HepG2 (cell line): ENCODE measurements around the gene CCL1. TPM values are rescaled to one million over a fixed set of nuclear protein-coding genes. Genes with fewer than 3 reads are reported as not detected.

Experiments used
- GTF2F1 ChIP-seq: fragments of 150-350 bp; IDR thresholded peaks from 2 replicates; pipeline ENCODE4 v1.6.1; 2014; ENCODE audit warnings: low read length
- HMG20A ChIP-seq: IDR thresholded peaks from 2 replicates; pipeline ENCODE4 v1.6.1; 2016; ENCODE audit warnings: borderline replicate concordance
- HMGA1 ChIP-seq: sonication (generic); formaldehyde crosslinking; conservative IDR thresholded peaks from 2 replicates; pipeline ENCODE4 v1.4.0; 2020; ENCODE audit warnings: missing genetic modification reagents
- KMT2A ChIP-seq: sonication (generic); formaldehyde crosslinking; IDR thresholded peaks from 2 replicates; pipeline ENCODE4 v1.4.0; 2020; ENCODE audit warnings: missing genetic modification reagents
- NCOA2 ChIP-seq: sonication (generic); formaldehyde crosslinking; IDR thresholded peaks from 2 replicates; pipeline ENCODE4 v1.8.0; 2022; ENCODE audit warnings: inconsistent platforms
- NFE2L2 ChIP-seq: fragments of 150-350 bp; IDR thresholded peaks from 2 replicates; pipeline ENCODE4 v1.6.1; 2014; ENCODE audit warnings: low read length
- REXO4 ChIP-seq: sonication (generic); formaldehyde crosslinking; IDR thresholded peaks from 2 replicates; pipeline ENCODE4 v1.8.0; 2022; ENCODE audit warnings: missing genetic modification reagents, mild to moderate bottlenecking, borderline replicate concordance
- SIN3A ChIP-seq: IDR thresholded peaks from 2 replicates; pipeline ENCODE4 v1.6.1; 2011; ENCODE audit warnings: low read depth, mild to moderate bottlenecking, control low read depth, low read length, borderline replicate concordance
- TCF7 ChIP-seq: sonication (generic); IDR thresholded peaks from 2 replicates; pipeline ENCODE4 v1.6.1; 2016; ENCODE audit warnings: antibody characterized with exemption, low read depth
- ZKSCAN1 ChIP-seq: fragments of 150-350 bp; IDR thresholded peaks from 2 replicates; pipeline ENCODE4 v1.6.1; 2014; ENCODE audit warnings: low read length
- ZNF317 ChIP-seq: sonication (generic); formaldehyde crosslinking; IDR thresholded peaks from 2 replicates; pipeline ENCODE4 v1.5.0; 2020; ENCODE audit warnings: mild to moderate bottlenecking, missing genetic modification reagents
- ZNF350 ChIP-seq: sonication (generic); formaldehyde crosslinking; IDR thresholded peaks from 2 replicates; pipeline ENCODE4 v1.4.0; 2020; ENCODE audit warnings: mild to moderate bottlenecking, low read depth, missing genetic modification reagents, borderline replicate concordance
- ZNF496 ChIP-seq: sonication (generic); formaldehyde crosslinking; IDR thresholded peaks from 2 replicates; pipeline ENCODE4 v1.8.1; 2023; ENCODE audit warnings: mild to moderate bottlenecking, moderate library complexity, missing genetic modification reagents; ENCODE audit not compliant: insufficient replicate concordance
- polyA plus RNA-seq, 8 experiments: library from polyadenylated mRNA; depleted of rRNA in 3 of 8; stranded (reverse) in 7 of 8; unstranded in 1 of 8; fragments of >200 nt; fragmentation: Illumina TruSeq in 4 of 8; extraction: Trizol in 4 of 8; gene quantifications; 2 replicates each; pipeline versions ENCODE4 v1.2.1 to v1.2.3, GENCODE V29; 2011 to 2016; ENCODE audit warnings: low read depth in 4 of 8, missing spikeins in 1 of 8, mixed read lengths in 1 of 8; ENCODE audit not compliant: insufficient read depth in 1 of 8
- total RNA-seq, 5 experiments: library from RNA; depleted of rRNA; stranded (reverse); fragments of >200 nt; fragmentation: Illumina TruSeq; extraction: Trizol; gene quantifications; 2 replicates each; pipeline ENCODE4 v1.2.3, GENCODE V29; 2016; ENCODE audit warnings: low read depth in 1 of 5
- TF ChIP-seq, protein P1 (sequence below): sonication (generic); formaldehyde crosslinking; IDR thresholded peaks from one replicate; pipeline ENCODE4 v1.5.1; 2020; ENCODE audit warnings: mild to moderate bottlenecking, missing genetic modification reagents; ENCODE audit errors: not compliant biosample characterization
- TF ChIP-seq, protein P2 (sequence below): sonication (generic); formaldehyde crosslinking; IDR thresholded peaks from 2 replicates; pipeline ENCODE4 v1.4.0; 2020; ENCODE audit warnings: missing genetic modification reagents
- TF ChIP-seq, protein P3 (sequence below): sonication (generic); formaldehyde crosslinking; IDR thresholded peaks from 2 replicates; pipeline ENCODE4 v1.5.0; 2020; ENCODE audit warnings: missing genetic modification reagents, mild to moderate bottlenecking, borderline replicate concordance
- TF ChIP-seq, protein P4 (sequence below): sonication (generic); formaldehyde crosslinking; IDR thresholded peaks from 2 replicates; pipeline ENCODE4 v1.5.0; 2020; ENCODE audit warnings: missing genetic modification reagents
- TF ChIP-seq, protein P5 (sequence below): sonication (generic); formaldehyde crosslinking; IDR thresholded peaks from 2 replicates; pipeline ENCODE4 v1.5.0; 2020; ENCODE audit warnings: missing genetic modification reagents, mild to moderate bottlenecking, borderline replicate concordance

The CCL1 gene
- total and polyA plus RNA-seq, 2 of the 13 experiments (the other 11 are each of a cell fraction or from before 2014, with no cell fraction given) = not detected

DNA sequence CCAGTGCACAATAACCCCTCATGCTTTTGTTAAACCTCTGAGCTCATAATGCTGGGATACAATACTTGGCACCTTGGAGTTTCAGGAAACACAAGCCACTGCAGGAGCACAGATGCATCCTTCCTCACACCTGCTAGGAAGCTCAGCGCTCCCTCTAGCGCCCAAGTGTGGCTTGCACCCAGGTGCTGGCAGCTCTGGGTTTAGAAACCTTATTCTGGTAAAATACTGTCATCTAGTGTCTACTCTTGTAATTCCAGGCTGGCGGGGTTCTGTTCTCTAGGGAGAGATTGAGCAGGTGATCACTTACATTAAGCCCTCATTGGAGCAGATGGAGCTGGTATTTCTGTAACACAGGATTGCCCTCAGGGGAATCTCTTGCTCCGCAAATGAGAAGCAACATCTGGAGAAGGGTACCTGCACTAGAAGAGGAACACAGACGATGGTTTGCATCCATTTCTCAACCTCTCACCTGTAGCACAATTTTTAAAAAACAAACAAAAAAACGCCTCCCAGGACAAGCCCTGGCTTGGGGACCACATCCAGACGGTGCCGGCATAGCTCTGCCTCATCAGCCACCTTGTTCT is 1.5 kb downstream of the CCL1 start (continued):
- TF ChIP-seq, protein P1, sequence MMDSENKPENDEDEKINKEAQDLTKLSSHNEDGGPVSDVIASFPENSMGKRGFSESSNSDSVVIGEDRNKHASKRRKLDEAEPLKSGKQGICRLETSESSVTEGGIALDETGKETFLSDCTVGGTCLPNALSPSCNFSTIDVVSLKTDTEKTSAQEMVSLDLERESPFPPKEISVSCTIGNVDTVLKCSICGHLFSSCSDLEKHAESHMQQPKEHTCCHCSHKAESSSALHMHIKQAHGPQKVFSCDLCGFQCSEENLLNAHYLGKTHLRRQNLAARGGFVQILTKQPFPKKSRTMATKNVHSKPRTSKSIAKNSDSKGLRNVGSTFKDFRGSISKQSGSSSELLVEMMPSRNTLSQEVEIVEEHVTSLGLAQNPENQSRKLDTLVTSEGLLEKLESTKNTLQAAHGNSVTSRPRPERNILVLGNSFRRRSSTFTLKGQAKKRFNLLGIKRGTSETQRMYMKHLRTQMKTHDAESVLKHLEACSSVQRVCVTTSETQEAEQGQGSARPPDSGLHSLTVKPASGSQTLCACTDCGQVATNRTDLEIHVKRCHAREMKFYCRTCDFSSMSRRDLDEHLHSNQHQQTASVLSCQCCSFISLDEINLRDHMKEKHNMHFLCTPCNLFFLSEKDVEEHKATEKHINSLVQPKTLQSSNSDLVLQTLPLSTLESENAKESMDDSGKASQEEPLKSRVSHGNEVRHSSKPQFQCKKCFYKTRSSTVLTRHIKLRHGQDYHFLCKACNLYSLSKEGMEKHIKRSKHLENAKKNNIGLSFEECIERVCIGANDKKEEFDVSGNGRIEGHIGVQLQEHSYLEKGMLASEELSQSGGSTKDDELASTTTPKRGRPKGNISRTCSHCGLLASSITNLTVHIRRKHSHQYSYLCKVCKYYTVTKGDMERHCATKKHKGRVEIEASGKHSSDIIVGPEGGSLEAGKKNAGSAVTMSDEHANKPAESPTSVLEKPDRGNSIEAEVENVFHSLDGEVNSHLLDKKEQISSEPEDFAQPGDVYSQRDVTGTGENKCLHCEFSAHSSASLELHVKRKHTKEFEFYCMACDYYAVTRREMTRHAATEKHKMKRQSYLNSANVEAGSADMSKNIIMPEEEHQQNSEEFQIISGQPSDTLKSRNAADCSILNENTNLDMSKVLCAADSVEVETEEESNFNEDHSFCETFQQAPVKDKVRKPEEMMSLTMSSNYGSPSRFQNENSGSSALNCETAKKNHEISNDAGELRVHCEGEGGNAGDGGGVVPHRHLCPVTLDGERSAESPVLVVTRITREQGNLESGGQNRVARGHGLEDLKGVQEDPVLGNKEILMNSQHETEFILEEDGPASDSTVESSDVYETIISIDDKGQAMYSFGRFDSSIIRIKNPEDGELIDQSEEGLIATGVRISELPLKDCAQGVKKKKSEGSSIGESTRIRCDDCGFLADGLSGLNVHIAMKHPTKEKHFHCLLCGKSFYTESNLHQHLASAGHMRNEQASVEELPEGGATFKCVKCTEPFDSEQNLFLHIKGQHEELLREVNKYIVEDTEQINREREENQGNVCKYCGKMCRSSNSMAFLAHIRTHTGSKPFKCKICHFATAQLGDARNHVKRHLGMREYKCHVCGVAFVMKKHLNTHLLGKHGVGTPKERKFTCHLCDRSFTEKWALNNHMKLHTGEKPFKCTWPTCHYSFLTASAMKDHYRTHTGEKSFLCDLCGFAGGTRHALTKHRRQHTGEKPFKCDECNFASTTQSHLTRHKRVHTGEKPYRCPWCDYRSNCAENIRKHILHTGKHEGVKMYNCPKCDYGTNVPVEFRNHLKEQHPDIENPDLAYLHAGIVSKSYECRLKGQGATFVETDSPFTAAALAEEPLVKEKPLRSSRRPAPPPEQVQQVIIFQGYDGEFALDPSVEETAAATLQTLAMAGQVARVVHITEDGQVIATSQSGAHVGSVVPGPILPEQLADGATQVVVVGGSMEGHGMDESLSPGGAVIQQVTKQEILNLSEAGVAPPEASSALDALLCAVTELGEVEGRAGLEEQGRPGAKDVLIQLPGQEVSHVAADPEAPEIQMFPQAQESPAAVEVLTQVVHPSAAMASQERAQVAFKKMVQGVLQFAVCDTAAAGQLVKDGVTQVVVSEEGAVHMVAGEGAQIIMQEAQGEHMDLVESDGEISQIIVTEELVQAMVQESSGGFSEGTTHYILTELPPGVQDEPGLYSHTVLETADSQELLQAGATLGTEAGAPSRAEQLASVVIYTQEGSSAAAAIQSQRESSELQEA (CRISPR knock-in tag) = no peak
- TF ChIP-seq, protein P2, sequence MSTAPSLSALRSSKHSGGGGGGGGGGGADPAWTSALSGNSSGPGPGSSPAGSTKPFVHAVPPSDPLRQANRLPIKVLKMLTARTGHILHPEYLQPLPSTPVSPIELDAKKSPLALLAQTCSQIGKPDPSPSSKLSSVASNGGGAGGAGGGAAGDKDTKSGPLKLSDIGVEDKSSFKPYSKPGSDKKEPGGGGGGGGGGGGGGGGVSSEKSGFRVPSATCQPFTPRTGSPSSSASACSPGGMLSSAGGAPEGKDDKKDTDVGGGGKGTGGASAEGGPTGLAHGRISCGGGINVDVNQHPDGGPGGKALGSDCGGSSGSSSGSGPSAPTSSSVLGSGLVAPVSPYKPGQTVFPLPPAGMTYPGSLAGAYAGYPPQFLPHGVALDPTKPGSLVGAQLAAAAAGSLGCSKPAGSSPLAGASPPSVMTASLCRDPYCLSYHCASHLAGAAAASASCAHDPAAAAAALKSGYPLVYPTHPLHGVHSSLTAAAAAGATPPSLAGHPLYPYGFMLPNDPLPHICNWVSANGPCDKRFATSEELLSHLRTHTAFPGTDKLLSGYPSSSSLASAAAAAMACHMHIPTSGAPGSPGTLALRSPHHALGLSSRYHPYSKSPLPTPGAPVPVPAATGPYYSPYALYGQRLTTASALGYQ (CRISPR knock-in tag) = no peak
- TF ChIP-seq SIN3A = no peak
- no peak for TF ChIP-seq ZNF317
- no peak for TF ChIP-seq NCOA2 (CRISPR knock-in tag)
- TF ChIP-seq KMT2A = no peak
- no peak for TF ChIP-seq NFE2L2
- TF ChIP-seq, protein P3, sequence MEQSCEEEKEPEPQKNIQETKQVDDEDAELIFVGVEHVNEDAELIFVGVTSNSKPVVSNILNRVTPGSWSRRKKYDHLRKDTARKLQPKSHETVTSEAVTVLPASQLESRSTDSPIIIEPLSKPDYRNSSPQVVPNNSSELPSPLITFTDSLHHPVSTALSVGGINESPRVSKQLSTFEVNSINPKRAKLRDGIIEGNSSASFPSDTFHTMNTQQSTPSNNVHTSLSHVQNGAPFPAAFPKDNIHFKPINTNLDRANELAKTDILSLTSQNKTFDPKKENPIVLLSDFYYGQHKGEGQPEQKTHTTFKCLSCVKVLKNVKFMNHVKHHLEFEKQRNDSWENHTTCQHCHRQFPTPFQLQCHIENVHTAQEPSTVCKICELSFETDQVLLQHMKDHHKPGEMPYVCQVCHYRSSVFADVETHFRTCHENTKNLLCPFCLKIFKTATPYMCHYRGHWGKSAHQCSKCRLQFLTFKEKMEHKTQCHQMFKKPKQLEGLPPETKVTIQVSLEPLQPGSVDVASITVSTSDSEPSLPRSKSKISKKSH (CRISPR knock-in tag) = no peak
- TF ChIP-seq, protein P4, sequence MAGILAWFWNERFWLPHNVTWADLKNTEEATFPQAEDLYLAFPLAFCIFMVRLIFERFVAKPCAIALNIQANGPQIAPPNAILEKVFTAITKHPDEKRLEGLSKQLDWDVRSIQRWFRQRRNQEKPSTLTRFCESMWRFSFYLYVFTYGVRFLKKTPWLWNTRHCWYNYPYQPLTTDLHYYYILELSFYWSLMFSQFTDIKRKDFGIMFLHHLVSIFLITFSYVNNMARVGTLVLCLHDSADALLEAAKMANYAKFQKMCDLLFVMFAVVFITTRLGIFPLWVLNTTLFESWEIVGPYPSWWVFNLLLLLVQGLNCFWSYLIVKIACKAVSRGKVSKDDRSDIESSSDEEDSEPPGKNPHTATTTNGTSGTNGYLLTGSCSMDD (CRISPR knock-in tag) = no peak
- TF ChIP-seq REXO4 (CRISPR knock-in tag) = no peak
- TF ChIP-seq, protein P5, sequence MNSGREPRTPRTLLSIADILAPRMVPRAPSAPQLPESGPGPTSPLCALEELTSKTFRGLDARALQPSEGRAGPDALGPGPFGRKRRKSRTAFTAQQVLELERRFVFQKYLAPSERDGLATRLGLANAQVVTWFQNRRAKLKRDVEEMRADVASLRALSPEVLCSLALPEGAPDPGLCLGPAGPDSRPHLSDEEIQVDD (CRISPR knock-in tag) = no peak
- TF ChIP-seq HMG20A (CRISPR knock-in tag) = no peak
- no peak for TF ChIP-seq TCF7
- TF ChIP-seq GTF2F1 = no peak
- TF ChIP-seq ZKSCAN1 = no peak
- TF ChIP-seq ZNF496 (CRISPR knock-in tag) = no peak
- TF ChIP-seq HMGA1 = no peak
- TF ChIP-seq ZNF350 (CRISPR knock-in tag) = no peak
